HG03571 (cell line): ENCODE data around the gene CELF5.
"Not testable (repeated sequence)": the region's sequence is repeated elsewhere in the genome, so short reads cannot be mapped to it uniquely, and the experiment has no call there.

Experiments used
- ATAC-seq: cut with Tn5 transposase; IDR thresholded peaks from one replicate; pipeline ENCODE4 v1.9.1; 2021; ENCODE audit not compliant: unreplicated experiment

The CELF5 gene

GRCh38 chr19:3316659-3317207 is 92.3 kb downstream of the CELF5 start:
- ATAC-seq, result no peak

- ATAC-seq, result no peak
Measured at GRCh38 chr19:3319643-3320353, 95.3 kb downstream of the CELF5 start.

- no peak for ATAC-seq
Measured at GRCh38 chr19:3320354-3320670, 95.9 kb downstream of the CELF5 start.

GRCh38 chr19:3320853-3321252 is 96.4 kb downstream of the CELF5 start:
- no peak for ATAC-seq

DNA sequence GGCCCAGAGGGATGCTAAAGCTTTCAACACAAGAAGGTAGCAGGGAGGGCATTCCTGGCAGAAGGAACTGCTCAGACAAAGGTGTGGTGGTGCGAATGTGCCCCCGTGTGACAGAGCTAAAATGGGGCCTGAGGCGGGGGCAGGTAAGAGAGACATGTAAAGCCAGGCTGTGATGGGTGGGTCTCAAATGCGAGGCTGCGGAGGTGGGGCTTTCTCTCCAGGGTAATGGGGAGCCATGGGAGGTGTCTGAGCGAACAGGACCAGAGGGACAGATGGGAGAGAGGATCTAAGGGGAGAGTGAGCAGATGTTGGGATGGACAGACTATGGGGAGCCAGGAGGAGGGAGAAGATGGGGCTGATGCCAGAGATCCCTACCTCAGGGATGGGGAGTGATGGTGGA is 97.2 kb downstream of the CELF5 start:
- no peak for ATAC-seq

GRCh38 chr19:3322199-3322978 is 97.9 kb downstream of the CELF5 start:
- no peak for ATAC-seq

DNA sequence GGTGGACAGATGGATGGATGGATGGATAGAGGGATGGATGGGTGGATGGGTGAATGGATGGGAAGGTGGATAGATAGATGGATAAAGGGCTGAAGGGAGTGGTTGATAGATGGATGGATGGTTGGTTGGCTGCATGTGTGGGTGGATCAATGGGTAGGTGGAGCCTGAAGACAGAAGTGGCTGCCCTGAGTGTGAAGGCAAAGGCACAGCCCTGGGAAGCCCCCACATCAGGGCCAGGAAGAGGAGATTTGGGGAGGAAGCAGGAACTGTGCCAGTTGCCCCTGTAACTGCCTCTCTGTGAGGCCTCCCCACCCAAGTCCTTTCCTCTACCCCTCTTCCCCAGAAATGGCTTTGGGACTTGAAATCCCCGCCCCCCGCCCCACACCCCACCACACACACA is 98.6 kb downstream of the CELF5 start:
- ATAC-seq, result no peak

GRCh38 chr19:3323658-3324057 is 99.2 kb downstream of the CELF5 start:
- ATAC-seq, result no peak

DNA sequence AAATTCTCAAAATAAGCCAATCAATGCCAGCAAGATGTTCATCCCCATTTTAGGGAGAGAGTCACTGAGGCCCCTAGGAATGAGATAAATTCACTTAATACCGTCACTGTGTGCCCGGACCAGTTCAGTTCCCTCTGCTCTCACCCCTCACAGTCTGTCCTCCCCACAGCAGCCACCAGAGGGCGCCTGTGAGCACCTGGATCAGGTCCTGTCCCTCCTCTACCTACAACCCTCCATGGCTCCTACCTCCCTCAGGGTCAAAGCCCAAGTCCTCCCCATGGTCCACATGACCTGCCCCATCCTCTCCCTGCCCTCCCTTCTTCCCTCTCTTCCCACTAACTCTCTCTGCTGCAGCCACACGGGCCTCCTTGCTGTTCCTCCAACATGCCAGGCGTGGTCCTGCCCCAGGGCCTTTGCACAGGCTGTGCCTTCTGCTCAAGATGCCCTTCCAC is 100.0 kb downstream of the CELF5 start:
- no peak for ATAC-seq

DNA sequence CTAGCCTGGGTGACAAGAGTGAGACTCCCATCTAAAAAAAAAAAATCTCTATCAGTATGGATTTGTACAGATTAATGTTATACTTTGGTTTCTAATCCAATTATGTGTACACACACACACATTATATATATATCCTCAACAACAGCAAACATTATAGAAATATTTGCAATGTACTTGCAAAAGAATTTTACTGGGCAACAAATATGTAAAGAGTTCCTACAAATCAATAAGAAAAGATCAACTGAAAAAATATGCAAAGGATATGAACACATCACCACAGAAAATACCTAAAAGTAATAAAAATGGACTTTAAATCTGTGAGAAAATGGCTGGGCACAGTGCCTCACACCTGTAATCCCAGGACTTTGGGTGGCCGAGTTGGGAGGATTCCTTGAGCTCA is 101.0 kb downstream of the CELF5 start:
- ATAC-seq, result no peak

DNA sequence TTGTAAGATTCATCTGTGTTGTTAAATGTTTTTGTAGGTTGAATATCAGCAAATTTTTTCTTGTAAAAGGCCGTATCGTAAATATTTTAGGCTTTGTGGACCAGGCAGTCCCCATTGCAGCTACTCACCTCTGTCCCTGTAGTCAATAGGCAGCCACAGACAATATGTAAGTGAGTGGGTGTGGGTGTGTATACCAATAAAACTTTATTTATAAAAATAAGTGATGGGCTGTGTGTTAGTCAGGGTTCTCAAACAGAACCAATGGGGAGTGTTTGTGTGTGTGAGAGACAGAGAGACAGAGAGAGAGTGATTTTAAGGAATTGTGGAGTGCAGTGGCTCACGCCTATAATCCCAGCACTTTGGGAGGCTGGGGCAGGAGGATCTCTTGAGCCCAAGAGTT is 104.3 kb downstream of the CELF5 start:
- no peak for ATAC-seq

GRCh38 chr19:3330047-3330446 is 105.6 kb downstream of the CELF5 start:
- ATAC-seq, result no peak

DNA sequence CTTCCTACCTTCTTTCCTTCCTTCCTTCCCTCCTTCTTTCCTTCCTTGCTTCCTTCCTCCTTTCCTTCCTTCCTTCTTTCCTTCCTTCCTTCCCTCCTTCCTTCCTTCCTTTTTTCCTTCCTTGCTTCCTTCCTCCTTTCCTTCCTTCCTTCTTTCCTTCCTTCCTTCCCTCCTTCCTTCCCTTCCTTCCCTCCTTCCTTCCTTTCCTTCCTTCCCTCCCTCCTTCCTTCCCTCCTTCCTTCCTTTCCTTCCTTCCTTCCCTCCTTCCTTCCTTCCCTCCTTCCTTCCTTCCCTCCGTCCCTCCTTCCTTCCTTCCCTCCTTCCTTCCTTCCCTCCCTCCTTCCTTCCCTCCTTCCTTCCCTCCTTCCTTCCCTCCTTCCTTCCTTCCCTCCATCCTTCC is 107.8 kb downstream of the CELF5 start:
- ATAC-seq, result not testable (repeated sequence)

DNA sequence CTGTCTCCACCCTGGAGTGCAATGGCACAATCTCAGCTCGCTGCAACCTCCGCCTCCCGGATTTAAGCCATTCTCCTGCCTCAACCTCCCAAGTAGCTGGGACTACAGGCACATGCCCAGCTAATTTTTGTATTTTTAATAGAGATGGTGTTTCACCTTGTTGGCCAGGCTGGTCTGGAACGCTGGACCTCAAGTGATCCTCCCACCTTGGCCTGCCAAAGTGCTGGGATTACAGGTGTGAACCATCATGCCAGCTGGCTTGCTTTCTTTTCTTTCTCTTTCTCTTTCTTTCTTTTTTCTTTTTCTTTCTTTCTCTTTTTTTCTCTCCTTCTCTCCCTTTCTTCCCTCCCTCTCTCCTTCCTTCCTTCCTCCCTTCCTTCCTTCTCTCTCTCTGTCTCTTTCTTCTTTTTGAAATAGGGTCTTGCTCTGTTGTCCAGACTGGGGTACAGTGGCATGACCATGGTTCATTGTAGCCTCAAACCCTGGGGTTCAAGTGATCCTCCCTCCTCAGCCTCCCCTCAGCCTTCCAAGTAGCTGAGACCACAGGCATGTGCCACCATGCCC is 108.6 kb downstream of the CELF5 start:
- no peak for ATAC-seq

- no peak for ATAC-seq
Measured at GRCh38 chr19:3333662-3334061, 109.2 kb downstream of the CELF5 start.

GRCh38 chr19:3334749-3335430 is 110.4 kb downstream of the CELF5 start:
- ATAC-seq, result not testable (repeated sequence)

DNA sequence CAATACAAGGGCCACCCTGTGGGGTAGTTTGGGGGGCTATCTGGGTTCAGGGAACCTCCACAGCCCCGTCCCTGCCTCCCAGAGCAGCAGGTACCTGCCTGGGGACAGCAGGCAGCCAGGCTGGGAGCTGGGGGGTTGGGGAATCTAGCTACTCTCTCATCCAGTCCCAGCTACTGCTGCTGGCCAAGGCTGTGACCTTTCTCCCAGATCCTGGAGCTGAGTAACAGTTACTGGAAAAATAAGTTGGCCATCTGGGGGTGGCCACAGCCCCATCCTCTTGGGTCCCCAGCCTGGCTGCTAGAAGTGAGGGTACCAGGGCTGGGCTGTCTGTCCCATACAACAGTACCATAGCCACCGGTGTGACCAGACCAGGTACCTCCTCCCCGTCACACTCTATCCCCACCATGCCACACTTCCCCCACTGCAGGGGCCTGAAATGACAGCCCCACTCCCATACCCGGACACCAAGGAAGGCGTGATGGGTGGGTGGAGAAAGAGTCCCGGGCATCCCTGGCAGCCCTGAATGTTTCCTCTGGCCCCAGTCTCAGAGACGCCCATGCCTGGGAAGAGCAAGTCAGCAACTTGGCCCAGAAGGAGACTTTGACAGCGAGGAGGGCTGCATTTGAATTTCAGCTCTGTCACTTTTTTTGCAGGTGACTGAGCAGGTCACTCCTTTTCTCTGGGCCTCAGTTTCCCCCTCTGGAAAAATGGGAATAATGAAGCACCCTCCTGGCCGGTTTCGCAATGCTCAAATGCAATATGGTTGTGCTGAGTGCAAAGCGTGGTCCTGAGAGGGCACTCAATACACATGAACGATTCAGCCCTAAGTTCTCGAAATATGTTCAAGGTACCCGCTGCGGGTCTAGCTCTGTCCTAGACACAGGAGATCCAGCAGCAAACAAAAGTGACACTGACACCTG is 111.2 kb downstream of the CELF5 start:
- no peak for ATAC-seq

DNA sequence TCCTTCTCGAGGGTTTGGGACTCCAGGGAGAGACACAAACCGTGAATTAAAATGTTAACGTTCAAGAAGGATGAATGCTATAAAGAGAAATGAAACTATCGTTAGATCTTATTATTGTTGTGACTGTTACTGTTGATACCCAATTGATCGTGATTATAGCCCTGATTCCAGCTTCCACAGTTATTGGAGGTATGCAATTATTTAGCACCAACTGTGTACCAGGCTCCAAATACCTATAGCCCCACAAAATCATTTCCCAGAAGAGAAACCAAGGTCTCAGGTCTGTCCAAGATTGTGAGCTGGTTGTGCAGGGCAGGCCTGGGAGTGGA is 111.9 kb downstream of the CELF5 start:
- ATAC-seq, result no peak

DNA sequence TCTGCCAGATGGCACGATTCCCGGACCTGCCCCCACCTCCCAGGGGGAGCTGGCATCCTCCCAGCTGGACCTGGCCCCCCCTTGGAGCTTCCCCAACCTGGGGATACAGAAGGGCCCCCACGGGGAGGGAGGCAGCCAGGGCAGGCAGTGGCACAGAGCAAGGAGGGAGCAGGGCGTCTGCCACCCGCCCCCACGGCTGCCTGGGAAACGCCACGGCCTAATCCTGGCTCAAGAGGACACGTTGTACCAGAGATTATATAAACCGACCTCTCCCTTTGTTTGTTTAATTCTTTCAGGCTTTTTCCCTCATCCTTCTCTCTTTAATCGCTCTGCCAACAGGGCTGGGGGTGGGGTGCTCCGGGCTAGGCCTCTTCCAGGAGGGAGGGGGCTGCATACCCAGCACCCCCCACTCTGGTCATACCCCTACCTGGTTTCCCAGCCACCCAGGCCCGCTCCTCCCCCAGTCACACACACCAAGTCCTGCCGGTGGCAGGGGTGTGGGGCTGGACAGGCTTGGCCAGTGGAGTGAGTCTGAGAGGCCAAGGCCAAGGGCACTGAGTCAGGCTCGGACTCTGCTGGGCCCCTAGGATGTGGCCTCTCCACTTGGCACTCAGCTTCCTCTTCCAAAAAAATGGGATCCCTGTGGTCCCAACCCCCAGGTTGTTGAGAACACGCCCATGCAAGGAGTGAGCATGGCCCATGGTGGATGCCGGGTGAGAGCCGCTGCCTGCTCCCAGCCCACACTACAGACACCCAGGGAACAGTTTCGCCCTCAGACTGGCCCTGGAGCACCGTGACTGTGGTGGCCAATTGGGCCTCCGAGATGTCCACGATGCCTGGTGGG is 112.4 kb downstream of the CELF5 start:
- ATAC-seq, result no peak
